Muscle of arm (tissue), 12 donors: ENCODE data around the gene RFC2. TPM values are rescaled to one million over a fixed set of nuclear protein-coding genes. Genes with fewer than 3 reads are reported as not detected.
A peak's percentile ranks its signal among the peaks of the same experiment; 100 is the strongest.
"Not testable (repeated sequence)": the region's sequence is repeated elsewhere in the genome, so short reads cannot be mapped to it uniquely, and the experiment has no call there.

ENCODE experiments used
- DNase-seq: peaks from one replicate; pipeline ENCODE4 v3.0.0-alpha.2; 2013
- polyA plus RNA-seq, 12 donors: library from polyadenylated mRNA; unstranded; fragments of 120-200 nt; gene quantifications; one replicate each; pipeline ENCODE4 v1.2.1, GENCODE V29; 2013; ENCODE audit not compliant: insufficient read length in 12 of 12

RFC2 gene
- polyA plus RNA-seq, 12 donors, result 32.0 to 52.5 (median 41.6) TPM; not detected in 1

GRCh38 chr7:74221713-74222112, 32.5 kb downstream of the RFC2 start:
- DNase-seq, result no peak

DNA sequence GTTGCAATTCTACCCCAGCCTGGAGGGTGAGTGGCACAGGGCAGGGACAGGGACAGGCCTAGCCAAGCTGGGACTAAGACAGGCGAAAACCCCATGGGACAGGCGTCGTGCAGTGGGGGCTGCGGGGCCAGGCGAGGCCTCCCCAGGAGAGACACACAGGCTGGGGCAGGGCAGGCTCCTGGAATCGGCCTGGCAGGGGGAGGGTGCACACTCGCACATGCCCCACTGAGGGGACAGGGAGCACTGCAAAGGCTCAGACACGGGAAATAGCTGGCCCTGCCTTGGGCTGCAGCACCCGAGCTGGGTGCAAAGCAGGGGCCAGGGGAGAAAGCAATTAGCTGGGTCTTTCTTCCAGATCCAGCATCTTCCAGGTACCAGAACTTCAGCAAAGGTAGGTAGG, 34.0 kb downstream of the RFC2 start:
- DNase-seq, result no peak

DNA sequence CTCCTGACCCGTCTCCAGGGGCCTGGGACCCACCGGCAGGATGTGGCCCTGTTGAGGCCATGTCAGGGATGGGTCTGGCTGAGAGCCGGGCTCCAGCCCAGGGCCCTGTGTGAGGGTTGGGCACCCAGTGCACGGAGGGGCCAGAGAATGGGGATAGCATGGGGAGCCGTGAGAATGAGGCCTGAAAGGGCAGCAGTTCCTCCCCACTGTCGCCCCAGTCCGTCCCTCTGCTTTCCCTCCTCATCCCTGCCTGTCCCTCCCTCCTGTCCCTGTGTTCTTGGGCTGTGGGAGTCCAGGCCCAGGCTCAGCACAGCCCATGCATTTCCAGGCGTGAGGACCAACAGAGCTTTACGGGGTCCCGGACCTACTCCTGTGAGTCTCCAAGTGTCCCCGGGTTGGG, 34.8 kb downstream of the RFC2 start:
- DNase-seq, result no peak

- DNase-seq, result no peak
These were observed 35.9 kb downstream of the RFC2 start for GRCh38 chr7:74218343-74218698.

- no peak for DNase-seq
These were observed 36.5 kb downstream of the RFC2 start for GRCh38 chr7:74217455-74218342.

GRCh38 chr7:74216361-74216761, 37.8 kb downstream of the RFC2 start:
- no peak for DNase-seq

- no peak for DNase-seq
These were observed 38.3 kb downstream of the RFC2 start for GRCh38 chr7:74215921-74216320.

DNA sequence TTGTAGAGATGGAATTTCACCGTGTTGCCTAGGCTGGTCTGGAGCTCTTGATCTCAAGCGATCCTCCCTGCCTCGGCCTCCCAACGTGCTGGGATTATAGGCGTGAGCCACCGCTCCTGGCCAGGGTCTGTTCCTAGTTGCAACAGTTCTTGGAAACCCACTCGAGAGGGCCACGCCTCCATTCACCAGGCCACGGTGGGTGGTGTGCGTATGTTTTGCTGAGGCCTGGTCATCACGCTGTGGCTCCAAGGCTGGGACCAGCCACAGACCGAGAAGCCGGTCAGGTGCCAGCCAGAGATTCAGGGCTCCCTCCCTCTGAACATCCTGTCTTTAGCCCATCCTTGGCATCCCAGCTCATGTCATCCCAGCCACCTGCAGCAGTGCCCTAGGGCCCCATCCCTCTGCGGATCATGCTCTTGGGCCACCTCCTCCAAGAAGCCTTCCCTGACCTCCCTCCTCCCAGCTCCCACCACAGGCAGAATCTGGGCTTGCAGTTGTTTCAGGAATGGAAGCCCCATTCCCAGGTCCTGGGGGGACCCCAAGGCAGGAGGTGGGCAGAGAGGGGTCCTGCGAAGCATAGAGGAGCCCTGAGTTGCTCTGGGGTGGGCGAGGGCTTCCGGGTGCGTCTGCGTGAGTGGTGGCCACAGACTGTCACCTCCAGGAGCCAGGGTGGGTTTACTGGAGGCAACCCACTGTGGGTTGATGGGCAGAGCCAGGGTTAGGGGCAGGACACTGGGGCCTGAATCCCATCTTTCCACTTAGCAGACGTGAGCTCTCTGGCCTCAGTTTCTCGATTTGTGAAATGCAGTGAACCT, 39.2 kb downstream of the RFC2 start:
- DNase-seq, result no peak

GRCh38 chr7:74212661-74213060, 41.5 kb downstream of the RFC2 start:
- no peak for DNase-seq

- DNase-seq, result not testable (repeated sequence)
These were observed 46.0 kb downstream of the RFC2 start for GRCh38 chr7:74208241-74208640.

- DNase-seq, result no peak
These were observed 46.6 kb downstream of the RFC2 start for GRCh38 chr7:74207586-74207985.

DNA sequence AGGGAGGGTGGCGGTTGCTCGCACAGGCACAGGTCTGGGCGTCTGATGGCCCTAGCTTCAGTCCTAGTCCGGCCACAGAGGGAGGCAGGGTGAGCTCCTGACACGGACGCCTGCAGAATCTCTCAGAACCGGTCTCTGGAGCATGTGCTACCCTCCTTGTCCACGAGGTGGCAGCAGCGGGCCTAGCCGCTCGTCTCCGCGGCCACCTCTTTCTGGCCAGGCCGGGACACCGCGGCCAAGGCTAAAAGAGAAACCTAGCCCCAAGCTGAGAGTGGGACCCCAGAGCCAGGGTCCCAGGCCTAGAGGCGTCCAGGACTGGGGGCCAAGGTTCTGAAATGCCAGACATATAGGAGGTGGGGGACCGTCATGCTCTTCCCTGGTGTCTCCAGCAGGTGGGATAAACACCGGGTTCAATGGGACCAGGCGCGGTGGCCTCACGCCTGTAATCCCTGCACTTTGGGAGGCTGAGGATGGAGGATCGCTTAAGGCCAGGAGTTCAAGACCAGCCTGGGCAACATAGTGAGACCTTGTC, 47.5 kb downstream of the RFC2 start:
- DNase-seq, result peak; percentile 81

DNA sequence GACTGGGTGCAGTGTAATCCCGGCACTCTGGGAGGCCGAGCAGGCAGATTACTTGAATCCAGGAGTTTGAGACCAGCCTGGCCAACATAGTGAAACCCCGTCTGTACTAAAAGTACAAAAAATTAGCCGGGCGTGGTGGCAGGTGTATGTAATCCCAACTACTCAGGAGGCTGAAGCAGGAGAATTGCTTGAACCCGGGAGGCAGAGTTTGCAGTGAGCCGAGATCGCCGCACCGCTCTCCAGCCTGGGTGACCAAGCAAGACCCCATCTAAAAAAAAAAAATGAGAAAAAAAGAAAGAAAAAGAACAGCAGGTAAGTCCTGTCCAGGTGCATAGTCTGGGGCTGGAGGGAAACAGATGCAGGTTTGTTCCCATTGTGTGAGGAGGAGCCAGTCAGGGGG, 48.1 kb downstream of the RFC2 start:
- DNase-seq, result not testable (repeated sequence)

DNA sequence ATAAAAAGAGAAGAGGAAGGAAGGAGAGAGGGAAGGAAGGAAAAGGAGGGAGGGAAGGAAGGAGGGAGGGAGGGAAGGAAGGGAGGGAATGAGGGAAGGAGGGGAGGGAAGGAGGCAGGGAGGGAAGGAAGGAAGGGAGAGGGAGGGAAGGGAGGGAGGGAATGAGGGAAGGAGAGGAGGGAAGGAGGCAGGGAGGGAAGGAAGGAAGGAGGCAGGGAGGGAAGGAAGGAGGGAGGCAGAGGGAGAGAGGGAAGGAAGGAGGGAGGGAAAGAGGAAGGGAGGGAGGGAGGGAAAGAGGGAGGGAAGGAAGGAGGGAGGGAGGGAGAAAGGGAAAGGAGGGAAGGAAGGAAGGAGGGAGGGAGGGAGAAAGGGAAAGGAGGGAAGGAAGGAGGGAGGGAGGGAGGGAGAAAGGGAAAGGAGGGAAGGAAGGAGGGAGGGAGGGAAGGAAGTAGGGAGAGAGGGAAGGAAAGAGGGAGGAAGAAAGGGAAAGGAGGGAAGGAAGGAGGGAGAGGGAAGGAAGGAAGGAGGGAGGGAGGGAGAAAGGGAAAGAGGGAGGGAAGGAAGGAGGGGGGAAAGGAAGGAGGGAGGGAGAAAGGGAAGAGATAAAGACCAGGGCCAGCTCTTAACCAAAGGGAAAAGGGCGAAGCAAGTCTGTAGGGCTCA, 50.1 kb downstream of the RFC2 start:
- DNase-seq, result no peak

GRCh38 chr7:74202841-74203556, 51.2 kb downstream of the RFC2 start:
- DNase-seq, result peak; percentile 37

DNA sequence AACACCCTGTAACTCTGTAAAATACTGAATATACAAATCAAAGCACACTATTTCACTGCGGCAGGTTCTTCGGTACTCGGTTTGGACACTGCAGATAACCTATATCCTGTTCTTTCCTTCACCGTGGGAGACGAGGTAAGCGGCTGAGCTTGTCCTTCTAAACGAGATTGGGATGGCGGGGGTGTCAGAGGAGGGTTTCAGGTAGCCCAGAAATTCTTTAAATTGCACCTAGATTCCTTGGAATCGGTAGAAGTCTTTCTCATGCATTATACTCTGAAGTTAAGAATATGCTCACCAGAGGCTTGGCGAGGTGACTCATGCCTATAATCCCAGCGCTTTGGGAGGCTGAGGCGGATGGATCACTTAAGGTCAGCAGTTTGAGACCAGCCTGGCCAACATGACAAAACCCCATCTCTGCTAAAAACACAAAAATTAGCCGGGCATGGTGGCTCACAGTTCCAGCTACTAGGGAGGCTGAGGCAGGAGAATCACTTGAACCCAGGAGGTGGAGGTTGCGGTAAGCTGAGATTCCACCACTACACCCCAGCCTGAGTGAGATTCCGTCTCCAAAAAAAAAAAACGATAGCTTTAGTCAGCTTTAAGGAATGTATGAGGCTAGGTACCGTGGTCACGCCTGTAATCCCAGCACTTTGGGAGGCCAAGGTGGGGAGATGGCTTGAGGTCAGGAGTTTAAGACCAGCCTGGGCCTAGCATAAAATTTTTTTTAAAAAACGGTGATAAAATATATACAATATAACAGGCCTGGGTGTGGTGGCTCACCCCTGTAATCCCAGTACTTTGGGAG, 54.4 kb downstream of the RFC2 start:
- DNase-seq, result no peak

- no peak for DNase-seq
These were observed 56.6 kb downstream of the RFC2 start for GRCh38 chr7:74197449-74198124.

DNA sequence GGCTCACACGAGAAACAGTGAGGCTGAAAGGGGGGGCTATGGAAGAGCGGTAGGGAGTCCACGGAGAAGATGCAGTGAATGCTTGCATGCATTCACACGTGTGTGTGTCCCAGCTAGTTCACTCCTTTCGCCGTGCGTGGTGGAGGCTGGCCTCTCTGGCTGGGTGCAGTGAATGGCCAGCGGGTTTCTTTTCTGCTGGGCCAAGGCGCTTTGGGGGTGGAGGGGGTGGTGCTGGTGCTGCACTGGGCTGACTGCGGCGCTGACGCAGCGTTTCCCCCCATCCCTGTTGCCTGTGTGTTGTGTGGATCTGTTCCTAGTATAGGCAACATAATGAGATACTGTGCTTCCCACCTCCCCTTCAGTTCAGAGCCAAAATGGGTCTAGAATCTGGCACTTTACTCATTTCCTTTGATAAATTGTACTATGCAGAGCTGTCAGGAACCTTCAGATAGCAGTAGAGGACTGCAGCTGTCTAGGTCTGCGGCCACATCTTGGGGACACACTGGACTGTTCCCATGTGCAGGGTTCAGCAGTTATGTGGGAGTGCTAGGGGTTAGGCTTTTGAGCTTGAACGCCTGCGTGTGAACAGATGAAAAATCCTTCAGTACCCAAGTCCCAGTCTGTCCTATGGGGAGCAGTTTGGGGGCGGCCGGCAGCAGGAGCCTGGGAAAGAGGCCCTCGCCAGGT, 58.1 kb downstream of the RFC2 start:
- not testable (repeated sequence) for DNase-seq

DNA sequence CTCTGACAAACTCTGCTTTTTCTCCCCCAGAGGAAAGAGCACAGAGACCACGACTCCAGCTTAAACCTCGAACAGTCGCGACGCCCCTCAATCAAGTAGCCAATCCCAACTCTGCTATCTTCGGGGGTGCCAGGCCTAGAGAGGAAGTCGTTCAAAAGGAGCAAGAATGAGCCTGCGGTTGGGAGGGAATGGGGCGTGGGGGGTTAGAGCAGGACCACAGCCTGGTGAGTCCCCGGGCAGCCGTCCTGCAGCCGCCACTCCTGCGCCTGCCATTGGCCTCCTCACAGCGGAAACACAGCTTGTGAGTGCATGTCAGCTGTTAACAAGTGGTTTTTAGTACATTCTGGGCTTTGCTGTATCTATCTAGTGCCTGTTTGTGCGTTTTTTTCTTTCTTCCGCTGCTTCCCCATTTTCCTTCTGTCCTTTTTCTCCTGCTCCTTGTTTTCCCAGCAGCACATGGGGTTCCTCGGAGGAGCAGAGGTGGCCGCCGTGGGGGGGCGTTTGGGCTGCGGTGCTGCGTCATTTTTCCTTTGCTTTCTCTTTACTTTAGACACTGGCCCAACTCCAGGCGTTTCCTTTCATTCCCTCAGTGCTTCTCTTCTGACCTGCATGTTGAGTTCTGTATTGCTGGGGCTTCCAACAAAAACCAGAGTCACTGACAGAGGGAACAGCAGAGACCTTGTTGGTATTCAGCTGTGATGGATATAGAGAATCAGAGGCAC, 58.9 kb downstream of the RFC2 start:
- not testable (repeated sequence) for DNase-seq
